Gastrocnemius medialis (tissue), 4 donors: ENCODE data around the gene LPCAT1.

Experiments used
- POLR2A ChIP-seq, 2 donors: fragments of 450-650 bp; IDR thresholded peaks; one replicate each; pipeline ENCODE4 v1.6.1; 2017; ENCODE audit warnings: antibody characterized with exemption in 2 of 2, mild to moderate bottlenecking in 2 of 2, moderate library complexity in 2 of 2
- TF ChIP-seq, protein P1 (sequence below), 5 experiments: fragments of 450-650 bp in 3 of 5; fragments of 200-600 bp in 2 of 5; sonication (generic) in 2 of 5; IDR thresholded peaks in 4 of 5; conservative IDR thresholded peaks in 1 of 5; 1 replicate in 4 of 5; 2 replicates in 1 of 5; pipeline ENCODE4 v1.5.1; 2016 to 2019; ENCODE audit warnings: antibody characterized with exemption in 5 of 5, mild to moderate bottlenecking in 3 of 5, moderate library complexity in 3 of 5

DNA sequence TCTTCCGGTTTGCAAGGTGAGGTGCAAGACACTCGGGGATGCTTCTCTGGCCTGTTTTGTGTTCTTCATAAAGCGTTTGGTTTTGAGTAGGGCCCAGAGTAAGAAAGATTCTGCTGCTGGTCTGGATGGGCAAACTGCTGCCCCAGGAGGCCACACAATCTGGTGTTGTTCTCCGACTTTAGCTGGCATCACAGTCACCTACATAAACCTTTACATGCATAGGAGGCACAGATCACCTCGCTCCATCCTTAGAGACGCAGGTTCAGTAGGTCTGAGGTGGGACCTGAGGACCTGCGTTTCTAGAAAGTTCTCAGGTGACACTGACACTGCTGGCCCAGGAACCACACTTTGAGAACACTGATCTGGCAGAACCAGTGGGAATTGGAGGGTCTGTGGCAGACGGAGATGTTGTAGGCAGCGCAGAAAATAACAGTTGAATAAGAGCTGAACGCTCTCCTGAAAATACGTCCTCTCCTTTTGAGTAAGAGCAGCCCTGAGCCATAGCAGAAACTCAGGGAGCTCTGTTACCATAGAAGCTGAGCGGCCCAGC, 74.6 kb downstream of the LPCAT1 start:
- TF ChIP-seq, protein P1, sequence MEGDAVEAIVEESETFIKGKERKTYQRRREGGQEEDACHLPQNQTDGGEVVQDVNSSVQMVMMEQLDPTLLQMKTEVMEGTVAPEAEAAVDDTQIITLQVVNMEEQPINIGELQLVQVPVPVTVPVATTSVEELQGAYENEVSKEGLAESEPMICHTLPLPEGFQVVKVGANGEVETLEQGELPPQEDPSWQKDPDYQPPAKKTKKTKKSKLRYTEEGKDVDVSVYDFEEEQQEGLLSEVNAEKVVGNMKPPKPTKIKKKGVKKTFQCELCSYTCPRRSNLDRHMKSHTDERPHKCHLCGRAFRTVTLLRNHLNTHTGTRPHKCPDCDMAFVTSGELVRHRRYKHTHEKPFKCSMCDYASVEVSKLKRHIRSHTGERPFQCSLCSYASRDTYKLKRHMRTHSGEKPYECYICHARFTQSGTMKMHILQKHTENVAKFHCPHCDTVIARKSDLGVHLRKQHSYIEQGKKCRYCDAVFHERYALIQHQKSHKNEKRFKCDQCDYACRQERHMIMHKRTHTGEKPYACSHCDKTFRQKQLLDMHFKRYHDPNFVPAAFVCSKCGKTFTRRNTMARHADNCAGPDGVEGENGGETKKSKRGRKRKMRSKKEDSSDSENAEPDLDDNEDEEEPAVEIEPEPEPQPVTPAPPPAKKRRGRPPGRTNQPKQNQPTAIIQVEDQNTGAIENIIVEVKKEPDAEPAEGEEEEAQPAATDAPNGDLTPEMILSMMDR (IDR thresholded peaks at IDR 0.05 in 4 of 5, conservative IDR thresholded peaks at IDR 0.05 in 1 of 5): no peak
- TF ChIP-seq POLR2A (IDR thresholded peaks at IDR 0.05): no peak
